Left forelimb (tissue), 1 donor: Measurements from ENCODE around the gene SDE2.
A peak's percentile ranks its signal among the peaks of the same experiment; 100 is the strongest.
"Not testable (repeated sequence)": the region's sequence is repeated elsewhere in the genome, so short reads cannot be mapped to it uniquely, and the experiment has no call there.

ENCODE experiments used
- DNase-seq: peaks from one replicate; pipeline ENCODE4 v3.0.0-alpha.2; 2018; ENCODE audit warnings: low spot score

The SDE2 gene

GRCh38 chr1:225975146-225975545 is 24.0 kb downstream of the SDE2 start:
- not testable (repeated sequence) for DNase-seq

GRCh38 chr1:225974454-225974853 is 24.7 kb downstream of the SDE2 start:
- no peak for DNase-seq

- DNase-seq = no peak
Measured at GRCh38 chr1:225973158-225973557, 26.0 kb downstream of the SDE2 start.

GRCh38 chr1:225972344-225973152 is 26.6 kb downstream of the SDE2 start:
- DNase-seq = no peak

- not testable (repeated sequence) for DNase-seq
Measured at GRCh38 chr1:225970592-225971157, 28.5 kb downstream of the SDE2 start.

- DNase-seq = not testable (repeated sequence)
Measured at GRCh38 chr1:225969751-225970150, 29.4 kb downstream of the SDE2 start.

- DNase-seq = no peak
Measured at GRCh38 chr1:225965231-225965630, 33.9 kb downstream of the SDE2 start.

- DNase-seq = no peak
Measured at GRCh38 chr1:225963735-225964530, 35.2 kb downstream of the SDE2 start.

- DNase-seq = peak; percentile 57
Measured at GRCh38 chr1:225962440-225962975, 36.6 kb downstream of the SDE2 start.

- DNase-seq = no peak
Measured at GRCh38 chr1:225961659-225962439, 37.3 kb downstream of the SDE2 start.

- no peak for DNase-seq
Measured at GRCh38 chr1:225958041-225958440, 41.1 kb downstream of the SDE2 start.

- DNase-seq = no peak
Measured at GRCh38 chr1:225954753-225955152, 44.4 kb downstream of the SDE2 start.

GRCh38 chr1:225953315-225953714 is 45.8 kb downstream of the SDE2 start:
- DNase-seq = no peak

- DNase-seq = no peak
Measured at GRCh38 chr1:225950905-225951497, 48.1 kb downstream of the SDE2 start.

GRCh38 chr1:225949041-225949440 is 50.1 kb downstream of the SDE2 start:
- no peak for DNase-seq

- DNase-seq = no peak
Measured at GRCh38 chr1:225946803-225947202, 52.3 kb downstream of the SDE2 start.

- no peak for DNase-seq
Measured at GRCh38 chr1:225946082-225946620, 53.0 kb downstream of the SDE2 start.

GRCh38 chr1:225945564-225945963 is 53.6 kb downstream of the SDE2 start:
- no peak for DNase-seq

- no peak for DNase-seq
Measured at GRCh38 chr1:225944951-225945350, 54.2 kb downstream of the SDE2 start.

- no peak for DNase-seq
Measured at GRCh38 chr1:225944387-225944786, 54.8 kb downstream of the SDE2 start.

- no peak for DNase-seq
Measured at GRCh38 chr1:225943582-225943981, 55.6 kb downstream of the SDE2 start.
